AG04450 (cell line): ENCODE results near the gene TBC1D20. TPM values are rescaled to one million over a fixed set of nuclear protein-coding genes. Genes with fewer than 3 reads are reported as not detected.

ENCODE experiments used
- CTCF ChIA-PET: fragments of 300-600, 350-600 bp; formaldehyde crosslinking; extraction: SDS; loops from one replicate; lab custom pipeline; 2022; ENCODE audit warnings: antibody characterized with exemption, inconsistent platforms; lab: Charles Lee
- POLR2A ChIA-PET: fragments of 350-600 bp; formaldehyde crosslinking; extraction: SDS; loops from one replicate; lab custom pipeline; 2021; ENCODE audit warnings: antibody characterized with exemption, inconsistent platforms; lab: Yijun Ruan, JAX
- DNase-seq: peaks from one replicate; pipeline ENCODE4 v3.0.0-alpha.2; 2011; ENCODE audit warnings: low read depth, low spot score
- H3K27ac ChIP-seq: one replicate; pipeline ENCODE4 v1.5.1; 2012; ENCODE audit warnings: low read depth, low read length, control low read depth
- H3K27me3 ChIP-seq: one replicate; pipeline ENCODE4 v1.6.0; 2012; ENCODE audit warnings: low read length; ENCODE audit not compliant: control insufficient read depth, insufficient read depth
- H3K4me3 ChIP-seq: 2 replicates; pipeline ENCODE4 v1.5.1; 2011; ENCODE audit warnings: mild to moderate bottlenecking, low read depth, low read length, control low read depth
- H3K9me3 ChIP-seq: 2 replicates; pipeline ENCODE4 v1.5.1; 2012; ENCODE audit warnings: low read length; ENCODE audit not compliant: control insufficient read depth, insufficient read depth
- polyA plus RNA-seq: library from polyadenylated mRNA; depleted of rRNA; stranded (reverse); fragments of >200 nt; gene quantifications from 2 replicates; pipeline ENCODE4 v1.2.3, GENCODE V29; 2011
- TF ChIP-seq, protein P1 (sequence below): IDR thresholded peaks from 2 replicates; pipeline ENCODE4 v1.5.1; 2011; ENCODE audit warnings: low read depth, low read length, control low read depth, inconsistent platforms

Gene TBC1D20
- polyA plus RNA-seq, 1 experiment, result 40.1 TPM

DNA sequence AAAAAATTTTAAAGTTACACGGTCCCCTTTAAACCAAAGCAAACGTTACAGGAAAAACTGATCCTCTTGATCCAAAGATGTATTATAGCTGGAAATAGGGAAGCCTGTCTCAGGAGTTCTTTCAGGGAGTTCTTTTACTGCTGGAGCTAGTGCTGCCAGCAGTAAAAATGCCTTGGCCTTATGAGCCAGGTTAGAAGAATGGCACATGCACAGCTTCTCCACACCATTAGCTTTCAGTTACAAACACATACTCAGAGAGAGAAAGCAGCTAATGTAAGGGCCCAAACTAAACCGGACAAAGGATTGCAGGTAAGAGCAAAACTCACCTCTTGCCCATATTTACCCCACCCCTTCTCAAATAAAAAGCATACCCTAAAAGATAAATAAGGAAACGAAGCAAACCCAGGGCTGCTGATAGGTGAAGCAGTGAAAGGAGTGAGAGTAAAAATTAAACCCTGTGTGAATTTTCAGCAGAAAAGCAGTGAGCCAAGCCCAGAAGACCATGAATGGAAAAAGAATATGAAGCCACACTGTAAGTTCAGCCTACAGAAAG is 19.0 kb downstream of the TBC1D20 start:
- CTCF ChIA-PET, result interaction anchor here (0.6 to 1.1 kb wide), 3 partner anchors 88 to 150 kb away, joined by 3 to 4 read pairs (median 3); no protein-coding TSS in a partner anchor
- Histone ChIP-seq H3K27me3 (no peaks in the 10 kb centered on the region), H3K27ac (no peak overlapping the region), H3K4me3 (no peak overlapping the region), H3K9me3 (no peaks in the 10 kb centered on the region)
- POLR2A ChIA-PET, result no interaction called here
- TF ChIP-seq, protein P1, sequence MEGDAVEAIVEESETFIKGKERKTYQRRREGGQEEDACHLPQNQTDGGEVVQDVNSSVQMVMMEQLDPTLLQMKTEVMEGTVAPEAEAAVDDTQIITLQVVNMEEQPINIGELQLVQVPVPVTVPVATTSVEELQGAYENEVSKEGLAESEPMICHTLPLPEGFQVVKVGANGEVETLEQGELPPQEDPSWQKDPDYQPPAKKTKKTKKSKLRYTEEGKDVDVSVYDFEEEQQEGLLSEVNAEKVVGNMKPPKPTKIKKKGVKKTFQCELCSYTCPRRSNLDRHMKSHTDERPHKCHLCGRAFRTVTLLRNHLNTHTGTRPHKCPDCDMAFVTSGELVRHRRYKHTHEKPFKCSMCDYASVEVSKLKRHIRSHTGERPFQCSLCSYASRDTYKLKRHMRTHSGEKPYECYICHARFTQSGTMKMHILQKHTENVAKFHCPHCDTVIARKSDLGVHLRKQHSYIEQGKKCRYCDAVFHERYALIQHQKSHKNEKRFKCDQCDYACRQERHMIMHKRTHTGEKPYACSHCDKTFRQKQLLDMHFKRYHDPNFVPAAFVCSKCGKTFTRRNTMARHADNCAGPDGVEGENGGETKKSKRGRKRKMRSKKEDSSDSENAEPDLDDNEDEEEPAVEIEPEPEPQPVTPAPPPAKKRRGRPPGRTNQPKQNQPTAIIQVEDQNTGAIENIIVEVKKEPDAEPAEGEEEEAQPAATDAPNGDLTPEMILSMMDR, result no peak
- DNase-seq, result no peak

DNA sequence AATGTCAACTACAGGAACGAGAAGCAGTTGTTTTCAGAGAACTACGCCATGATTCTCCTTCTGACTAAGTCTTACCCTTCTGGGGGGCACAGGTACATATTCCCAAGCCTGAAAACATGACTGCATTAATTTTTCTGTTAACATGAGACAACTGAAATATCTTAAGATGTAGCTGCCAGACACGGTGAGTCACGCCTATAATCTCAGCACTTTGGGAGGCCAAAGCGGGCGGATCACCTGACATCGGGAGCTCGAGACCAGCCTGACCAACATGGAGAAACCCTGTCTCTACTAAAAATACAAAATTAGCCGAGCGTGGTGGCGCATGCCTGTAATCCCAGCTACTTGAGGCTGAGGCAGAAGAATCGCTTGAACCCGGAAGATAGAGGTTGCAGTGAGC is 21.7 kb downstream of the TBC1D20 start:
- CTCF ChIA-PET, result no interaction called here
- no peak for DNase-seq
- POLR2A ChIA-PET, result interaction anchor here (0.5 kb wide), 1 partner anchor 34 kb away, joined by 3 read pairs; no protein-coding TSS in a partner anchor

DNA sequence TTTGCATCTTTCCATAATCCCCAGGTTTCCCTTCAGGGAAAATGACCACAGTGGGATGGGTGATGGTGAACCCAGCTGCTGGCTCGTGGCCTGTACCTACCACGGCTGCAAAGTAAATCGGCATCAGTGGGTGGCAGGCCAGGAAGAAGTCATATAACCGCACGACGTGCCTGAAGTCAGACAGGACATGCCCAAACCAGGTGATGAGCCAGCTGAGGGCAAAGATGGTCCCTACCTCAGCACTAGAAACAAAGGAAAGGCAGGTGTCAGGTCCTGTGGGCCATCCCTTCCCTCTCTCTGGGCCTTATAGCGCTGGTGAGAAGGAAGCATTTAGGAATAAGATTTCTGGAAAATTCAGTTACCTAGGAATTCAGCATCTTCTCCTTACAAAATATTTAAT is 22.2 kb downstream of the TBC1D20 start:
- CTCF ChIA-PET, result interaction anchor here (0.7 kb wide), 1 partner anchor 8 kb away, joined by 3 read pairs; no protein-coding TSS in a partner anchor
- Histone ChIP-seq H3K27me3 (no peaks in the 10 kb centered on the region), H3K4me3 (no peak overlapping the region), H3K9me3 (no peaks in the 10 kb centered on the region), H3K27ac (no peak overlapping the region)
- TF ChIP-seq, protein P1, result no peak
- POLR2A ChIA-PET, result no interaction called here
- DNase-seq, result no peak

More for the DNA sequence above, 21.7 kb downstream of the TBC1D20 start:
- TF ChIP-seq, protein P1, result no peak
- no peaks in the 10 kb centered on the region for H3K9me3 ChIP-seq
- no peak overlapping the region for H3K27ac ChIP-seq
- no peak overlapping the region for H3K4me3 ChIP-seq
- H3K27me3 ChIP-seq, result no peaks in the 10 kb centered on the region

GRCh38 chr20:438571-439469 is 23.5 kb downstream of the TBC1D20 start:
- ChIA-PET POLR2A (no interaction called here), CTCF (no interaction called here)
- no peak for DNase-seq
- Histone ChIP-seq H3K9me3 (no peaks in the 10 kb centered on the region), H3K4me3 (no peak overlapping the region), H3K27ac (no peak overlapping the region), H3K27me3 (no peaks in the 10 kb centered on the region)
- TF ChIP-seq, protein P1, result no peak
